Superior temporal gyrus (tissue), 1 donor: ENCODE results near the gene VWF.
"Not testable (repeated sequence)": the region's sequence is repeated elsewhere in the genome, so short reads cannot be mapped to it uniquely, and the experiment has no call there.

Source experiments
- DNase-seq: peaks from one replicate; pipeline ENCODE4 v3.0.0-alpha.2; 2016; ENCODE audit errors: extremely low spot score

VWF gene

DNA sequence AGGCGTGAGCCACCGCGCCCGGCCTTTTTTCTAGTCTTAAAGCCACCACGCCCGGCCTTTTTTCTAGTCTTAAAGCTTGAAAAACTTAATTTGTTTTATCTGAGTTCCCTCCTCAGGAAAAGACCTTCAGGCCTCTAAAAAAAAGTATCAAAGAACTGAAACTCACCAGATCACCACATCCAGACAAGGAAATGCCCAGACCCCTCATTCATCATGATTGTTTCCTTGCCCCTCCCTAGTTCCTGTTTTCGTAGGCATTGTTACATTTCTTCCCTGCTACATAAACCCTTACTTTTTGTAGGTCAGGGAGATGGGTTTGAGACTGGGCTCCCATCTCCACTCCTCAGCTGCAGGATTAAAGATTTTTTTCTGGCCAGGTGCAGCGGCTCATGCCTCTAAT lies 21.1 kb upstream of the VWF start:
- DNase-seq: no peak

DNA sequence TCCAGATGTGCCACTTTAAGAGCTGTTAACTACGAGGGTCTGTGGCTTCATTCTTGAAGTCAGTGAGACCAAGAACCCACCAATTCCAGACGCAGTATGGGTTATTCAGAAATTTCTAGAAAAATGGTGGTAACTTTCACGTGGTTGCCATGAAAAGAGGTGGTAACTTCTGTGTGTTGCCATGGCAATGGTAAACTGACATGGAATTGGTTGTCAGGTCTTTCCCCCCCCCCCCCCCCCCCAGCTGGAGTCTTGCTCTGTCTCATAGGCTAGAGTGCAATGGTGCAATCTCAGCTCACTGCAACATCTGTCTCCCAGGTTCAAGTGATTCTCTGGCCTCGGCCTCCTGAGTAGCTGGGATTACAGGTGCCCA lies 18.8 kb upstream of the VWF start:
- no peak for DNase-seq

DNA sequence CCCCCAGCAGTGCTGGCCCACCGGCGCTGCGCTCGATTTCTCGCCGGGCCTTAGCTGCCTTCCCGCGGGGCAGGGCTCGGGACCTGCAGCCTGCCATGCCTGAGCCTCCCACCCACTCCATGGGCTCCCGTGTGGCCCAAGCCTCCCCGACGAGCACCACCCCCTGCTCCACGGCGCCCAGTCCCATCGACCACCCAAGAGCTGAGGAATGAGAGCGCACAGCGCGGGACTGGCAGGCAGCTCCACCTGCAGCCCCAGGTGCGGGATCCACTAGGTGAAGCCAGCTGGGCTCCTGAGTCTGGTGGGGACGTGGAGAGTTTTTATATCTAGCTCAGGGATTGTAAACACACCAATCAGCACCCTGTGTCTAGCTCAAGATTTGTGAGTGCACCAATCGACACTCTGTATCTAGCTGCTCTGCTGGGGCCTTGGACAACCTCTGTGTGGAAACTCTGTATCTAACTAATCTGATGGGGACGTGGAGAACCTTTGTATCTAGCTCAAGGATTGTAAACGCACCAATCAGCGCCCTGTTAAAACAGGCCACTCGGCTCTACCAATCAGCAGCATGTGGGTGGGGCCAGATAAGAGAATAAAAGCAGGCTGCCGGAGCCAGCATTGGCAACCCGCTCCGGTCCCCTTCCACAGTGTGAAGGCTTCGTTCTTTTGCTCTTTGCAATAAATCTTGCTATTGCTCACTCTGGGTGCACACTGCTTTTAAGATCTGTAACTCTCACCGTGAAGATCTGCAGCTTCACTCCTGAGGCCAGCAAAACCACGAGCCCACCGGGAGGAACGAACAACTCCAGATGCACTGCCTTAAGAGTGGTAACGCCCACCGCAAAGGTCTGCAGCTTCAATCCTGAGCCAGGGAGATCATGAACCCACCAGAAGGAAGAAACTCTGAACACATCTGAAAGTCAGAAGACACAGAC lies 18.2 kb upstream of the VWF start:
- not testable (repeated sequence) for DNase-seq

DNA sequence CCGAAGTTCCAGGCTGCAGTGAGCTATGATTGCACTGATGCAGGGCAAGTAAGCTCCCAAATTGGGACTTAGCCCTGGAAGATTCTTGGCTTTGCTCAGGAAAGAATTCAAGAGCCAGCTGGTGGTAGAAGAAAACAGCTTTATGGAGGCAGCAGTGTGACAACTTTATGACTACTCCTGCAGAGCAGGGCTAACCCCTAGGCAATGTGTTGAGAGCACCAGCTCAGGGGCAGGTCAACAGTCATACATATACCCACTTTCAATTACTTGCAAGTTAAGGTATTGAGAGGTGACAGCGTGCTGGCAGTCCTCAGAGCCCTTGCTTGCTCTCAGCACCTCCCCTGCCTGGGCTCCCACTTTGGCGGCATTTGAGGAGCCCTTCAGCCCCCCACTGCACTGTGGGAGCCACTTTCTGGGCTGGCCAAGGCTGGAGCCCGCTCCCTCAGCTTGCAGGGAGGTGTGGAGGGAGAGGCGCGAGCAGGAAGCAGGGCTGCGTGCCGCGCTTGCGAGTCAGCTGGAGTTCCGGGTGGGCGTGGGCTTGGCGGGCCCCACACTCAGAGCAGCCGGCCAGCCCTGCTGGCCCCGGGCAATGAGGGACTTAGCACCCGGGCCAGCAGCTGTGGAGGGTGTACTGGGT lies 17.4 kb upstream of the VWF start:
- not testable (repeated sequence) for DNase-seq

DNA sequence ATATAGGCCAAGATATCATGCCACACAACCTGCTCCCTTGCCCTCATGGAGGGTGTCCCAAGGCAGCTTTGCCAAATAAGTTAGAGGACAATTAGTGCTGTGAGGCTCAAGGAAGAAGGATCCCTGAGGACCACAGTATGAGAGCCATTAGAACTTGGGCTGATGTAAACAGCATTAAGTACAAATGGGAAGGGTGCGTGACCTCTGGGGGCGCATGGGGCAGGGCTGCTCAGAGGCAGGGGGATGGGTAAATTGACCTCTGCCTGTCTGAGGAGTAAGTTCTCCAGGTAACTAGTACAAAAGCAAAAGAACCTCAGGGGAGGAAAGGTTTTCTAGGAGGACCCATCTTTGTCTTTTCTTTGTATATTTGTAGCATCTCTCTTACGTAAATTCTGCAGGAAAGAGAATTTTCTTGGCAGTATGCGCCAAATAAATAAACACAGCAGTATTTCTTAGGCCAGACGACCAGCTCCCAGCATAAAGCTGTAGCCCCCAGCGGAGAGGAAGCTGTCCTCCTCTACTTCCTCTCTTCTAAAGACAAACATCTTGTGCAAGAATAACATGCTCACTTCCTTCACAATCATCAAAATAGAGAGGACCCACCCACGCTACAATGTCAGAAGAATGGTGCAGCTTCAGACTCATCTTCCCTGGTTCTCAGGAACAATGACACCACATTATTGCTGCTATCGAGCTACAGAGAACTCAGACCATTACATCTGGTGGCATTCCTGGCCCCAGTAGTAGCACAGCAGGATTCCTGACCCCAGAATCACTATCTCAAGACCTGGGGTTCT lies 16.4 kb upstream of the VWF start:
- DNase-seq: peak; percentile 35

DNA sequence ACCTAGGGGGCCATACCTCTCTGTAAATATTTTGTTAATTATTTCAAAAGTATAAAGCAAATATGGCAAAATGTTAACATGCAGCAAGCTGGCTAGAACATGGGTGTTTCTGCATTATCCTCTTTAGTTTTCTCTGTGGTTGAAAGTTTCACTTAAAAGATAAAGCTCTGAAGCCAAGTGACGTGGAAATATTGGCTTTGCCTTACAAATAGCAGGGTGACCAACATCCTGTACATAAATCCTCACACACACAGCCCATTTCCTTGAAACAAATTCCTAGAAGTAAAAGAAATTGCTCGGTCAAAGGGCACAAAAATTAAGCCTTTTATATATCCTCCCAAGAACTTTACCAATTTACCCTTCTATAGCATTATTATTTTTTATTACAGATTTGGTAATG lies 10.6 kb upstream of the VWF start:
- no peak for DNase-seq

DNA sequence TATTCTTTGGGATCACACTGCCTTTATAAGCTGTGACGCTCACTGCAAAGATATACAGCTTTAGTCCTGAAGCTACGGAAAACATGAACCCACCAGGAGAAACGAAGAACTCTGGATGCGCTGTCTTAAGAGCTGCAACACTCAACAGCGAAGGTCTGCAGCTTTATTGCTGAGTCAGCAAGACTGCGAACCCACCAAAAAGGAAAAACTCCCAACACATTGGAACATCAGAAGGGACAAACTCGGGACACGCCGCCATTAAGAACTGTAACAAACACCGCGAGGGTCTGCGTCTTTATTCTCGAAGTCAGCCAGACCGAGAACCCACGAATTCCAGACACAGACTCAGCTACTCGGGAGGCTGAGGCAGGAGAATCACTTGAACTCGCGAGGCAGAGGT lies 9.2 kb upstream of the VWF start:
- DNase-seq: no peak

DNA sequence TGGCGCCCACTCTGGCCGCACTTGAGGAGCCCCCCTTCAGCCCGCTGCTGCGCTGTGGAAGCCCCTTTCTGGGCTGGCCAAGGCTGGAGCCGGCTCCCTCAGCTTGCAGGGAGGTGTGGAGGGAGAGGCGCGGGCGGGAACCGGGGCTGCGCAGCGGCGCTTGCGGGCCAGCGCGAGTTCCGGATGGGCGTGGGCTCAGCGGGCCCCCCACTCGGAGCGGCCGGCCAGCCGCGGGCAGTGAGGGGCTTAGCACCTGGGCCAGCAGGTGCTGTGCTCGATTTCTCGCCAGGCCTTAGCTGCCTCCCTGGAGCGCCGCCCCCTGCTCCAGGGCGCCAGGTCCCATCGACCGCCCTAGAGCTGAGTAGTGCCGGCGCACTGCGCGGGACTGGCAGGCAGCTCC lies 8.0 kb upstream of the VWF start:
- DNase-seq: no peak

DNA sequence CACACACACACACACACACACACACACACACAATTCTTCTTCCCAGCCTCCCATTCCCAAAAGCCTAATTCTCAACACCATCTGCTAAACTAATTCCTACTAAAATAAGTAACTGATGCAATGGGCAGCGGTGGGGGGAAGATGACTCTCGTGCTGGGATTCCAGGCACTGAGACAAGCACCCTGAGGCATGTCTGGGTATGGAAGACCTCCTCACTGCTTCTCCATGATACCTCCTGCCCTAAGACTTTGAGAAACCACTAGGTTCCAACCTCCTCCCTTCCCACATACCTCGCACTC lies 789 bp upstream of the VWF start:
- DNase-seq: no peak

DNA sequence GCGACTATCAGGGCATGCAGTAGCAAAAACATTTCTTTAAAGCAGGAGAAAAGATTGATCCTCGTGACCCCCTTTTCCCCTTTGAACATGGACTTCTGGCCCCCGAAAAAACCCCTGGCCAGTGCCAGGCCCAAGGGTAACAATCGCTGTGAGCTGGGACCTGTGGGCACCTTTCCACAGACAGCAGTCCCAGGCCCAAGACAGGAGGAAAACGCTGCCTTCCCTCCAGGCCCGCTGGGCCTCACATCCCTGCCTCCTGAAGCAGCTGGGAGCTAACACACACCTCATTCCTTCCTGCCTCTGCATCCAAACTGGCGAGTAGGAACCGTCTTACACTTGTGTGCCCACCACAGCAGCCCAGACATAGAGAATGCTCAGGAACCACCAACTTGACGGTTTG lies 1.2 kb downstream of the VWF start:
- no peak for DNase-seq

DNA sequence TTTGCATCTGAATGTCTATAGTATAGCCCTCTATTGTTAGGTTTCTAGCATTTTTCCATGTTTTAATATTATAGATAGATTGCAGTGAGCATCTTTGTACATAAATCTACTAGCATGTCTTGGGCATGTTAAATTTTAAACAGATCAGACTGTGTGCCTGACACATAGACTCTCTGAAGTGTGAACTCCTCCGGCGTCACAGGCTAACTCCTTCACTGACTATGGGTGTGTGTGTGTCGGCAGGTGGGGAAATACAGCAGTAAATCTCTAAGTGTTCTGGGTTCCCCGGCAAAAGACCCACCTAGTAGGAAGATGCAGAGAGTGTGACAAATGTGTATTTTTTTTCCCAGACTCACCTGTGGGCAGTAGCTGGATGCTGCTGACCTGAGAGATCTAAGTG lies 2.3 kb downstream of the VWF start:
- DNase-seq: no peak

DNA sequence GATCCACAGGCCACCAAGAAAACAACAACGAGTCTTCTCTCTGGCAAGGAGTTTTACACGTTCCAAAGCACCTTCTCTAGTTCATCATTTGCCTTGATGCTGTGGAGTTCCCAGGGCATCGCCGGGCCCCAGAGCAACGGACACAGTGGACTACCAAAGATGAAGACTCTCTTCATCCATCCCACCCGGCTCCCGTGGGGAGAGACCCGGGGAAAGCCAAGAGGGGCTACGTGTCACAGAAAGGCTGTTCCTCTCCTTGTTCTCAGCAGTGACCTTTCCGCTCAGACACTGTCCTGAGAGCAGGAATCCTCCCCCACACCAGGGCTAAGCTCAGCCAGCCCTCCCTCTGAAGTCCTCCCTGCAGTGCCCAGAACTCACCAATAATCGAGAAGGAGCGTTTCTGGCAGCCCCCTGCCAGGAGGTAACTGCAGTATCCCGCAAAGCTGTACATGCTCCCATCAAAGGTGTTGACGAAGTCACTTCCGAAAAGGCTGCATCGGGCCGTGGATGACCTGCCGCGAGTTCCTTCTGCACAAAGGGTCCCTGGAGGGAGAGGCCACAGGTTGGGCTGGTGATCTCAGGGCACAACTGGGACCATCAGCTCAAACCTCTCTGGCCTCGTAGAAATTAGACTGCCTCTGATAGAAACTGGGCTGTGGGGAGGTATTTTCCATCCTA lies 3.5 kb downstream of the VWF start:
- DNase-seq: no peak

DNA sequence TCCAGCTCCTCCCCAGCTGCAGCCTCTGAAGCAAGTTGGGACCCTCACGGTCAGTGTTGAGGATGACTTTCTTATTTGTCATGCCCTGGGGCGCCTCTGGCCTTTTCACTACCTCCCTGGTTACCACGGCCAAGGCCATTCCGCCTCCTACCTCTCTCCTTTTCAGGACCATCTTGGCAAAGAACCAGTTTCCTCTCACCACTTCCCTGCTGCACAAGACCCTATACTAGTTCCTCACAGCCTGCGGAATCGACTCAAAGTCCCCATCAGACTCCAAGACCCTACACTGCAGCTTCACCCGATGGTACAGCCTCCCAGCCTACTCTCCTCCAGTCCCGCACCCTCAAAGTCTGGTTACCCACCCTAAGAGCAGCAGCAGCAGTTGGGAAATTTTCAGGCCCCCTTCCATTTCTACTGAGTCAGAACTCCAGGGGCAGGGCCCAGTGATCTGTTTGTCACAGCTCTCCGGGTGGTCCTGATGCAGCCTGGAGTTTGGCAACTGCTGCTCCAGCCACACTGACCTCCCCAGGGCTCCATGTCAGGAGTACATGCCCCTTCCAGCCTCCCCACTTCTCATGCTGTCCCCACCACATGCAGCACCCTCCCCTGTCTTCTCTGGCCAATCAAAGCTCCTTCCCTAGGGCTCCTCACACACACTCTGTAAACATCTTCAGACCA lies 5.4 kb downstream of the VWF start:
- no peak for DNase-seq

DNA sequence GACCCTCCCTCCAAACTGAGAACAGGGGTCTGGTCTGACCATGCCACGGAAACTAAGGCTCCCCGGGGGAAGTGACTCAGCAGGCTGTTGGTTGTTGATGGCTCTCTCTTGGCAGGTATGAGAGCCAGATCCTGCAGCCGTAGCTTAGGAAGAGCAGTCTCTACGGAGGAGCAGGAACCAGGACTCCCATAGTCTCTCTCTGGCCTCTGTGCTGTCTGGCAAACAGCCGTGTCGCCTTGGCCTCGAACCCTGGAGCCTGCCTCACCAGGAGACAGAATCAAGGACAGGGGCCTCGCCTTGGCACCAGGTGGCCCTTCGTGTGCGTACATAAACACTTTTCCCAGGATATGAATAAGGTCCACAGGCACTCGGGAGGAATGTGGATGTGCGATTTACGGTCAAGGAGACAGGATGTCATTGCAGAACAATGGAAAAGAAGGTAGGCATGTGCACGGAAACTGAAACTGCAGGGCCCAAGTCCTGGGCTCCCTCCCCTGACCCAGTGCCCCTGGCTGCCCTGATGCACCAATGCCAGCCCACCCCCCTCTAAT lies 7.9 kb downstream of the VWF start:
- no peak for DNase-seq

DNA sequence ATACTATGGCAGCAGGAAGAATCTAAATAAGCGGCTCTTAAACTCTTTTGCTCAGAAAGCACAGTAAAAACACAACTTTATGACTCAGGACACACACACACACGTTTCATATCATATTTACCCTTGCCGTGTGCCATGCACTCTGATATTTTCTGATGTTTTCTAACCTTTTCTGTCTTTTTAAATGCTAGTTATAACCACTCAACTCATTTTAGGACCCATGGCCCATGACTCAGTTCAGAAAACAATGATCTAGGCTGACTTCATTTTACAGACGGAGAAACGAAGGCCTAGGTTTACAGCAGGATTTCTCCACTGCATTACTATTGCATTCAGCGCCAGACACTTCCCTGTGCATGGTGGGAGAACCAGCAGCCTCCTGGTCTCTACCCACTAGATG lies 9.1 kb downstream of the VWF start:
- no peak for DNase-seq

DNA sequence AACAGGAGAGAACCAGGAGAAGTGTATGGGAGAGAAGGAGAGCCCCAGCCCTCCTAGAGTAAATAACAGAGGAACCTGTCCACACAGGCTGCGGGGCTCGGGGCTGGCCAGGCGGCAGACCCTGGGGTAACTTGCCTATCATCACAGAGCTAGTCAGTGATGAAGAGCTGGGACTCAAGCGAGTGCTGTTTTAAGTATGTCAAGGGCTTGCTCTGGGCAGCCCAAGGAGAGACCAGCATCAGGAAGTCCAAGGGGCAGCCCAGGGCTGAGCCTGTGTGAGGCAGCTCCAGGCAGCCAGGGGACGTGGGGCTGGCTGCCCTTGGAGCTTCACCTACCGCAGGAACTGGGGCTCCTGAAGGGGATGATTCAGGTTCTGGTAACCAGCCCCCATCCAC lies 10.0 kb downstream of the VWF start:
- DNase-seq: no peak

DNA sequence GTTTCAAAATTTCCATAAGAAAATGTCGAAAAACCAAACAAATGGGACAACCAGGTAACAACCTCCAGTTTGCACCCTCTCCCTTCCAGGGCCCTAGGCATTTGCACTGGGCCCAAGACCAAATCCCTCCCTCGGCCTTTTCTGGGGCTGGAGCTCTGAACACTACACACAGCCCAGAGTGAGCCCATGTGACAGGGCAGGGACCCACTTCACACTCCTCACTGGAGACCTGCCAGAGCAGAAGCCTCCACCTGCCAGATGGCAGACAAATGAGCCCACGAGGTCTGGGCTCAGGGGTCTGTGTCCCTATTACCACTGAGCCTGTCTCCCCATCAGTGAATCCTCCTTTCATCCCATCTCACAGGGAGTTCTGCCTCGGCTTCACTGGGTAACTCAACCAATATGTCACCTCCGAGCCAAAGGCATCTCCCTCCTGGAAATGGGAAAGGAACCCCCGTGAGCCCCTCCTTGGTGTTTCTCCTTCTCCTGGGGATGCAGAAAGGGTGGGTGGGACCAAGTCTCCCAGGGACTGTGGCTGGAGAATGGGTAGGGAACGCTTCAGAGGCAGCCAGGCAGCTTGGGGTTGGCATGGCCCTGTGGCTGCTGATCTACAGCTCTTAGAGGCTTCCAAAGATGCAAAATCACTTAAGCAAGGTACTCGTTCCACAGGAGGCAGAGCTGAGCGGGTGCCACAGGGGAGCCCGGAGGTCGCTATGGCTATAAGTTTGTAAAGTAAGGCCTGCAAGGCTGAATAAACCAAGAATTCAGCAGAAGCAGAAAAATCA lies 10.6 kb downstream of the VWF start:
- no peak for DNase-seq

DNA sequence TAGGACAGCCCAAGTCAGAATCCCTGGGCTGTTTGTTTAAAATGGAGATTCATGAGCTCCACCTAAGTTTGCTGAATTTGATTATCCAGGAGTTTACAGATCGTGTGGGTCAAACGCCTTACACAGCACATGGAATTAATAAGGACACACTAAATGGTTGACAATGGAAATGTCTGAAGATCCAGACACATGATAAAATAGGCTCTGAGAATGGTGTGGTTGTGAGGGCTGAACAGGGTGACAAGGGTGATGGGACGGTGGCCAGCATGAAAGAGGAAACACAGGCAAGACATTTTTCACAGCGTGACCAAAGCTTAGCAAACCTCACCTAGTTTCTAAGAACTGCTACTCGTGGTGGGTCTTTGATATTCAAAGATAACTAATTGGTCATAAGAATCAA lies 12.5 kb downstream of the VWF start:
- no peak for DNase-seq

DNA sequence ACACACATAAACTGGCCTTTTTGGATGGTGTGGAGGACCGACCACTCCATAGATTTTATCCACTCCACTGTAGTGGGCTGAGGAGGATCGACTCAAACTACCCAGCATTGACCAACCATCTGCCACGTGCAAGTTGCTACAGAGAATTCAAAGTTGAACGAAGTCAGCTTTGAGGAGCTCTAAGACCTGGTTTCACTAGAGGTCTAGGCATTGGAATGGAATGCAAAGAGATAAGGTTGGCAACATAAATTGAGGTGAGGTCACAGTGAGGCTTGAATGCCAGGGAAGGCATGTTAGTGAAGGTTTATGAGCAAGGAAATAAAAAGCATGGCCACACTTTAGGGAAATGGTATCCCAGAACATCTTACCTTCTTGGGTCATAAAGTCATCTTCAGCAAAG lies 14.5 kb downstream of the VWF start:
- no peak for DNase-seq

DNA sequence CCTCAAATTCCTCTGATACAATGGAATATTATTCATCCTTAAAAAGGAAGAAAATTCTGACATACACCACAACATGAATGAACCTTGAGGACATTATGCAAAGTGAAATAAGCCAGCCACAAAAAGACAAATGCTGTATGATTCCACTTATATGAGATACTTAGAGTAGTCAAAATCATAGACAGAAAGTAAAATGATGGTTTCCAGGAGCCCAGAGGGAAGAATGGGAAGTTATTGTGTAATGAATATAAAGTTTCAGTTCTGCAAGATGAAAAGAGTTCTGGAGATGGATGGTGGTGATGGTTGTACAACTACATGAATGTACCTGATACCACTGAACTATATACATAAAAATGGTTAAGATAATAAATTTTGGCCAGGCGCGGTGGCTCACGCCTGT lies 18.3 kb downstream of the VWF start:
- DNase-seq: no peak

DNA sequence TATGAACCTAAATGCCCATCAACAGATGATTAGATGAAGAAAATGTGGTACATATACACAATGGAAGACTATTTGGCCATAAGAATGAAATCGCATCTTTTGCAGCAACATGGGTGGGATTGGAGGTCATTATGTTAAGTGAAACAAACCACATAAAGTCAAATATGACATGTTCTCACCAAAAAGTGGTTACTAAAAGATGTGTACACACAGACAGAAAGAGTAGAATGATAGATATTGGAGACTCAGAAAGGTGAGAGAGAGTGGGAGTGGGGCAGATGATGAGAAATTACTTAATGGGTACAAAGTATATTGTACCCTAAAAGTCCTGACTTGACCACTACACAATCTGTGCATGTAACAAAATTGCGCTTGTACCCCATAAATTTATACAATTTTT lies 19.6 kb downstream of the VWF start:
- DNase-seq: no peak
